Dermis microvascular lymphatic vessel endothelial cell (primary cell): ENCODE results near the gene UBE2C. TPM values are rescaled to one million over a fixed set of nuclear protein-coding genes. Genes with fewer than 3 reads are reported as not detected.

Source experiments
- DNase-seq, 2 donors: peaks; one replicate each; pipeline versions ENCODE4 v3.0.0 to v3.0.0-alpha.2; 2010; ENCODE audit warnings: low read depth in 2 of 2
- total RNA-seq: library from RNA; depleted of rRNA; stranded (reverse); fragments of >200 nt; gene quantifications from 2 replicates; pipeline ENCODE4 v1.2.1, GENCODE V29; 2014

Gene UBE2C
- total RNA-seq, 1 donor from 2014 or later, result 17.1 TPM

GRCh38 chr20:45833030-45833882 lies 20.8 kb downstream of the UBE2C start, which contains the start of gene SNX21:
Gene SNX21 (plus strand): TSS chr20:45833799. CDS start chr20:45833920, 121 bp downstream.
- DNase-seq, result peak; percentile 21 to 78

GRCh38 chr20:45833883-45834796 lies 21.7 kb downstream of the UBE2C start:
- peak in 1 of 2 donors; percentile 70 for DNase-seq

GRCh38 chr20:45834797-45835161 lies 22.3 kb downstream of the UBE2C start:
- no peak for DNase-seq

GRCh38 chr20:45835329-45835765 lies 22.9 kb downstream of the UBE2C start:
- DNase-seq, result no peak

GRCh38 chr20:45835825-45836224 lies 23.4 kb downstream of the UBE2C start:
- no peak for DNase-seq

- no peak for DNase-seq
Observed at GRCh38 chr20:45836841-45837240, 24.4 kb downstream of the UBE2C start.

- no peak for DNase-seq
Observed at GRCh38 chr20:45840700-45841198, 28.3 kb downstream of the UBE2C start.

GRCh38 chr20:45841407-45842129 lies 29.1 kb downstream of the UBE2C start:
- DNase-seq, result no peak

- DNase-seq, result peak in 1 of 2 donors; percentile 32
Observed at GRCh38 chr20:45842169-45842812, 29.8 kb downstream of the UBE2C start.

GRCh38 chr20:45843506-45843905 lies 31.1 kb downstream of the UBE2C start:
- DNase-seq, result no peak

- no peak for DNase-seq
Observed at GRCh38 chr20:45845452-45845851, 33.0 kb downstream of the UBE2C start.

- no peak for DNase-seq
Observed at GRCh38 chr20:45848421-45848820, 36.0 kb downstream of the UBE2C start.

- DNase-seq, result no peak
Observed at GRCh38 chr20:45848969-45849582, 36.6 kb downstream of the UBE2C start.

- DNase-seq, result no peak
Observed at GRCh38 chr20:45850238-45850637, 37.8 kb downstream of the UBE2C start.

- no peak for DNase-seq
Observed at GRCh38 chr20:45850926-45851325, 38.5 kb downstream of the UBE2C start.

- DNase-seq, result no peak
Observed at GRCh38 chr20:45851501-45851900, 39.1 kb downstream of the UBE2C start.

GRCh38 chr20:45852326-45852725 lies 39.9 kb downstream of the UBE2C start:
- DNase-seq, result no peak

- DNase-seq, result no peak
Observed at GRCh38 chr20:45853484-45853883, 41.0 kb downstream of the UBE2C start.

- DNase-seq, result peak; percentile 100
Observed at GRCh38 chr20:45857114-45857881, 44.9 kb downstream of the UBE2C start, which contains the start of the genes ACOT8 and ZSWIM3. Gene ACOT8 (minus strand): TSS chr20:45857392. CDS start chr20:45857315, 77 bp downstream. Gene ZSWIM3 (plus strand): TSS chr20:45857614. CDS start chr20:45857826, 212 bp downstream.
